OCI-LY7 (cell line): Measurements from ENCODE around the gene TADA2B. TPM values are rescaled to one million over a fixed set of nuclear protein-coding genes. Genes with fewer than 3 reads are reported as not detected.

Experiments
- BruUV-seq: library from RNA; stranded (reverse); fragments of 400-500 nt; replicated peaks from 2 replicates; lab custom pipeline; 2021; lab: Mats Ljungman, UMichigan
- CTCF ChIA-PET: fragments of 300-600 bp; sonication (Branson Sonifier 250); formaldehyde crosslinking; loops from one replicate; lab custom pipeline; 2022; ENCODE audit warnings: antibody characterized with exemption; ENCODE audit not compliant: unreplicated experiment; lab: Charles Lee
- POLR2A ChIA-PET: fragments of 300-600 bp; sonication (Branson Sonifier 250); formaldehyde crosslinking; loops from one replicate; lab custom pipeline; 2022; ENCODE audit warnings: antibody characterized with exemption; lab: Charles Lee
- DNase-seq: peaks from one replicate; pipeline ENCODE4 v3.0.0-alpha.2; 2015; ENCODE audit warnings: low spot score
- H2AFZ ChIP-seq: fragments of 200-600 bp; sonication (generic), shearing (Covaris generic); 2 replicates; pipeline ENCODE4 v1.6.1; 2014; ENCODE audit warnings: mild to moderate bottlenecking, antibody characterized with exemption, low read length, moderate library complexity
- H3K27ac ChIP-seq: fragments of 200-600 bp; sonication (generic); 2 replicates; pipeline ENCODE4 v1.5.1; 2014; ENCODE audit warnings: mixed run types, low read depth, mild to moderate bottlenecking, moderate library complexity, low read length, inconsistent platforms; ENCODE audit not compliant: poor library complexity, severe bottlenecking
- H3K36me3 ChIP-seq: fragments of 200-600 bp; sonication (generic); 2 replicates; pipeline ENCODE4 v1.6.1; 2014; ENCODE audit warnings: mild to moderate bottlenecking, antibody characterized with exemption, low read length, moderate library complexity, mixed read lengths; ENCODE audit not compliant: insufficient read depth
- H3K4me1 ChIP-seq: fragments of 200-600 bp; sonication (generic); 2 replicates; pipeline ENCODE4 v1.5.1; 2014; ENCODE audit warnings: mild to moderate bottlenecking, low read length; ENCODE audit not compliant: insufficient read depth, poor library complexity, severe bottlenecking
- H3K4me2 ChIP-seq: fragments of 200-600 bp; sonication (generic); 2 replicates; pipeline ENCODE4 v1.6.1; 2014; ENCODE audit warnings: mild to moderate bottlenecking, low read length
- H3K4me3 ChIP-seq: fragments of 200-600 bp; sonication (generic); 2 replicates; pipeline ENCODE4 v1.5.1; 2014; ENCODE audit warnings: mild to moderate bottlenecking, low read depth, low read length; ENCODE audit not compliant: poor library complexity, severe bottlenecking
- H3K79me2 ChIP-seq: fragments of 200-600 bp; sonication (generic); 2 replicates; pipeline ENCODE4 v1.6.1; 2016; ENCODE audit warnings: low read depth, mild to moderate bottlenecking, low read length, moderate library complexity, mixed read lengths; ENCODE audit not compliant: insufficient read depth
- H3K9me2 ChIP-seq: fragments of 200-600 bp; sonication (generic); 2 replicates; pipeline ENCODE4 v1.6.1; 2016; ENCODE audit warnings: mild to moderate bottlenecking, low read length, mixed read lengths; ENCODE audit not compliant: insufficient read depth
- H3K9me3 ChIP-seq: fragments of 200-600 bp; sonication (generic); 2 replicates; pipeline ENCODE4 v1.6.1; 2014; ENCODE audit warnings: mild to moderate bottlenecking, mixed run types, low read length, mixed read lengths
- H4K20me1 ChIP-seq: fragments of 200-600 bp; sonication (generic); 2 replicates; pipeline ENCODE4 v1.6.1; 2014; ENCODE audit warnings: mild to moderate bottlenecking, antibody characterized with exemption, low read length, moderate library complexity, mixed read lengths; ENCODE audit not compliant: insufficient read depth
- EZH2phosphoT487 ChIP-seq: fragments of 200-600 bp; sonication (generic); IDR thresholded peaks from 2 replicates; pipeline ENCODE4 v1.6.1; 2018; ENCODE audit warnings: low read depth, borderline replicate concordance, mild to moderate bottlenecking, mixed run types, antibody characterized with exemption, low read length, moderate library complexity, mixed read lengths
- intact Hi-C: fragments of 100-400 bp; cut with micrococcal nuclease; formaldehyde crosslinking; loops from one replicate; pipeline ENCODE4 v1.10.0; 2022; ENCODE audit not compliant: unreplicated experiment
- total RNA-seq, 2 experiments: library from RNA; depleted of rRNA in 1 of 2; stranded (reverse); fragments of >200 nt in 1 of 2; shearing (Covaris generic) in 1 of 2; gene quantifications; 2 replicates each; pipeline ENCODE4 v1.2.3, GENCODE V29; 2014 to 2022
- TF ChIP-seq, protein P1 (sequence below): fragments of 200-600 bp; sonication (generic); conservative IDR thresholded peaks from 2 replicates; pipeline ENCODE4 v1.5.1; 2014; ENCODE audit warnings: mild to moderate bottlenecking, antibody characterized with exemption, low read length, moderate library complexity, mixed read lengths

The TADA2B gene
- total RNA-seq, 2 experiments from 2014 or later: 9.9 to 20.2 TPM

DNA sequence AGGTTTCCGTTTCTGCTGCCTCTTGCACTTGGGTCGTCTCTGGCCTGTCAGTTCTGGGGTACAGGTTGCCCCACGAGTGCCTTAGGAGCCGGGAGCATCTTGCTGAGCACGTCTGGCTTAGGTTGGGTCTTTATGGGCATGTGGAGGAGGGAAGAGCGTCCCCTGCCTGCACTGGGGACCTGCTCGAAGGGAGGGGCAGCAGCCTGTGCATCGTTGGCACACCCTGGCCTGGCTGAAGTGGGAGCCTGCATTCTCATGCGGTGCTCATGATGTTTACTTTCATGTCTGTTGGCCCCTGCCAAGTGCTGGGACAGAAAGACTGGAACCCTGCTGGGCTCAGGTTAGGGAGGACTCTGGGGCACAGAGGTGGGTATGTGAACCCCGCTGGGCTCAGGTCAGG, 23.8 kb upstream of the TADA2B start:
- no peaks in the 10 kb centered on the region for H4K20me1 ChIP-seq
- no peaks in the 10 kb centered on the region for H3K9me2 ChIP-seq
- H3K27ac ChIP-seq: no peak overlapping the region
- intact Hi-C loops: no loop called here
- ChIA-PET POLR2A (no interaction called here), CTCF (no interaction called here)
- H3K4me2 ChIP-seq: no peak overlapping the region
- H3K4me3 ChIP-seq: no peak overlapping the region
- TF ChIP-seq, protein P1, sequence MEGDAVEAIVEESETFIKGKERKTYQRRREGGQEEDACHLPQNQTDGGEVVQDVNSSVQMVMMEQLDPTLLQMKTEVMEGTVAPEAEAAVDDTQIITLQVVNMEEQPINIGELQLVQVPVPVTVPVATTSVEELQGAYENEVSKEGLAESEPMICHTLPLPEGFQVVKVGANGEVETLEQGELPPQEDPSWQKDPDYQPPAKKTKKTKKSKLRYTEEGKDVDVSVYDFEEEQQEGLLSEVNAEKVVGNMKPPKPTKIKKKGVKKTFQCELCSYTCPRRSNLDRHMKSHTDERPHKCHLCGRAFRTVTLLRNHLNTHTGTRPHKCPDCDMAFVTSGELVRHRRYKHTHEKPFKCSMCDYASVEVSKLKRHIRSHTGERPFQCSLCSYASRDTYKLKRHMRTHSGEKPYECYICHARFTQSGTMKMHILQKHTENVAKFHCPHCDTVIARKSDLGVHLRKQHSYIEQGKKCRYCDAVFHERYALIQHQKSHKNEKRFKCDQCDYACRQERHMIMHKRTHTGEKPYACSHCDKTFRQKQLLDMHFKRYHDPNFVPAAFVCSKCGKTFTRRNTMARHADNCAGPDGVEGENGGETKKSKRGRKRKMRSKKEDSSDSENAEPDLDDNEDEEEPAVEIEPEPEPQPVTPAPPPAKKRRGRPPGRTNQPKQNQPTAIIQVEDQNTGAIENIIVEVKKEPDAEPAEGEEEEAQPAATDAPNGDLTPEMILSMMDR: no peak
- no peak for TF ChIP-seq EZH2phosphoT487
- peaks cover 4% of the 10 kb centered on the region for H3K4me1 ChIP-seq
- no peaks in the 10 kb centered on the region for H3K79me2 ChIP-seq
- peaks cover 42% of the 10 kb centered on the region for H3K36me3 ChIP-seq
- BruUV-seq: no TSS peak
- H3K9me3 ChIP-seq: no peaks in the 10 kb centered on the region
- no peak for DNase-seq
- H2AFZ ChIP-seq: no peak overlapping the region

DNA sequence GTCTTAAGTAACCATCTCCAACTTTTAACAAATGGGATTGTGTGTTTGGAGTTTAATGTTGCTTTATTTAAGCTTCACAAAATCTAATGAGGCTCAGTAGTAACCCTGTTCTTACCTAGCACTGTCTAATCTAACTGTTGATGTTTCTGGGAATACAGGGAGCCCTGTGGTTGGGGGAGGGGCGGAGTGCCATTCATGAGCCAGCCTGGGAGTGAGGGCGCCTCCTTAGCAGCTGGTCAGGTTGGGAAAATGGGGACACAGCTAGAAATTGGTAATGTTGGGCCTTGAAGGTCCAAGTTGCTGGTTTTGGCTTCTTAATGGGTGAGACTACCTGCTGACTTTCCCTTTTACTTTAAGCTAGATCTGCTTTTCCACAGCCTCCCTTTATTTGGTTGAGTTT, 22.9 kb upstream of the TADA2B start:
- POLR2A ChIA-PET: no interaction called here
- Histone ChIP-seq H2AFZ (no peak overlapping the region), H3K4me2 (no peak overlapping the region), H3K4me1 (no peaks in the 10 kb centered on the region), H4K20me1 (no peaks in the 10 kb centered on the region), H3K9me3 (no peaks in the 10 kb centered on the region), H3K36me3 (peaks cover 39% of the 10 kb centered on the region), H3K79me2 (no peaks in the 10 kb centered on the region), H3K4me3 (no peak overlapping the region), H3K27ac (no peak overlapping the region), H3K9me2 (no peaks in the 10 kb centered on the region)
- TF ChIP-seq, protein P1: no peak
- no peak for TF ChIP-seq EZH2phosphoT487
- intact Hi-C loops: no loop called here
- no TSS peak for BruUV-seq
- CTCF ChIA-PET: no interaction called here
- no peak for DNase-seq

DNA sequence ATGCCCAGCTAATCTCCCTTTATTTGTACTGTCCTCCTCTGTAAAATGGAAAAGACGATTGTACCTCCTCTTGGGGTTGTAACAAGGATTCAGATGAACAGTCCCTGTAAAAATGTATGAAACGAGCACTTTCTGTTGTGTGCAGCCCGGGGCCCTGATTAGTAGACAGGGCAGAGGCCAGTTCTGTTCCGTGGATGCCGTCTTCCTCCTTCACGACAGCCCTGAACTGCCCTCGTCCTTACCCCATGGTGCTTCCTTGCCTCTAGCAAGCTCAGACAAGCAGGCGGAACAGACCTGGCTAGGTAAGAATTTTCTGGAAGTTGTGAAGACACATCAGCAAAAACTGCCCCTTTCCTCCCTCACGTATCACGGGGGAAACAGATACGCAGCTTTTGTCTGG, 22.3 kb upstream of the TADA2B start:
- Histone ChIP-seq H2AFZ (no peak overlapping the region), H3K36me3 (peaks cover 33% of the 10 kb centered on the region), H3K9me3 (no peaks in the 10 kb centered on the region), H3K4me3 (no peak overlapping the region), H3K4me1 (no peaks in the 10 kb centered on the region), H4K20me1 (no peaks in the 10 kb centered on the region), H3K79me2 (no peaks in the 10 kb centered on the region), H3K4me2 (no peak overlapping the region), H3K9me2 (no peaks in the 10 kb centered on the region), H3K27ac (no peak overlapping the region)
- CTCF ChIA-PET: no interaction called here
- no peak for TF ChIP-seq EZH2phosphoT487
- TF ChIP-seq, protein P1: no peak
- intact Hi-C loops: no loop called here
- BruUV-seq: no TSS peak
- POLR2A ChIA-PET: interaction anchor here (0.8 kb wide), 1 partner anchor 79 kb away, joined by 3 read pairs; no protein-coding TSS in a partner anchor
- DNase-seq: no peak
